ENCODE results near the gene DOCK8. TPM values are rescaled to one million over a fixed set of nuclear protein-coding genes. Genes with fewer than 3 reads are reported as not detected.

Gene DOCK8
- total and polyA plus RNA-seq, 10 of the 15 experiments (the other 5 are each of a cell fraction or from before 2014, with no cell fraction given), result 35.4 to 100 (median 44.7) TPM

- TF ChIP-seq SIX5 (IDR thresholded peaks at IDR 0.05; ENCODE audit: low read depth, low read length, severe bottlenecking) (no peak), RB1 (IDR thresholded peaks at IDR 0.05; ENCODE audit: borderline replicate concordance) (no peak), ZNF24 (IDR thresholded peaks at IDR 0.05) (no peak), BCL11A (IDR thresholded peaks at IDR 0.05; ENCODE audit: low read depth, low read length) (no peak), RAD21 (IDR thresholded peaks at IDR 0.05; ENCODE audit: insufficient read depth, low read depth, low read length) (no peak), SMARCA5 (IDR thresholded peaks at IDR 0.05) (no peak), TARDBP (IDR thresholded peaks at IDR 0.05; ENCODE audit: borderline replicate concordance) (no peak), POLR2A (IDR thresholded peaks at IDR 0.05; ENCODE audit: low read depth, low read length) (no peak), SP1 (IDR thresholded peaks at IDR 0.05; ENCODE audit: low read depth, low read length) (no peak)
- TF ChIP-seq, protein P1, sequence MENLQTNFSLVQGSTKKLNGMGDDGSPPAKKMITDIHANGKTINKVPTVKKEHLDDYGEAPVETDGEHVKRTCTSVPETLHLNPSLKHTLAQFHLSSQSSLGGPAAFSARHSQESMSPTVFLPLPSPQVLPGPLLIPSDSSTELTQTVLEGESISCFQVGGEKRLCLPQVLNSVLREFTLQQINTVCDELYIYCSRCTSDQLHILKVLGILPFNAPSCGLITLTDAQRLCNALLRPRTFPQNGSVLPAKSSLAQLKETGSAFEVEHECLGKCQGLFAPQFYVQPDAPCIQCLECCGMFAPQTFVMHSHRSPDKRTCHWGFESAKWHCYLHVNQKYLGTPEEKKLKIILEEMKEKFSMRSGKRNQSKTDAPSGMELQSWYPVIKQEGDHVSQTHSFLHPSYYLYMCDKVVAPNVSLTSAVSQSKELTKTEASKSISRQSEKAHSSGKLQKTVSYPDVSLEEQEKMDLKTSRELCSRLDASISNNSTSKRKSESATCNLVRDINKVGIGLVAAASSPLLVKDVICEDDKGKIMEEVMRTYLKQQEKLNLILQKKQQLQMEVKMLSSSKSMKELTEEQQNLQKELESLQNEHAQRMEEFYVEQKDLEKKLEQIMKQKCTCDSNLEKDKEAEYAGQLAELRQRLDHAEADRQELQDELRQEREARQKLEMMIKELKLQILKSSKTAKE (IDR thresholded peaks at IDR 0.05; ENCODE audit: low read depth, poor library complexity, severe bottlenecking), result no peak
- TF ChIP-seq, protein P2, sequence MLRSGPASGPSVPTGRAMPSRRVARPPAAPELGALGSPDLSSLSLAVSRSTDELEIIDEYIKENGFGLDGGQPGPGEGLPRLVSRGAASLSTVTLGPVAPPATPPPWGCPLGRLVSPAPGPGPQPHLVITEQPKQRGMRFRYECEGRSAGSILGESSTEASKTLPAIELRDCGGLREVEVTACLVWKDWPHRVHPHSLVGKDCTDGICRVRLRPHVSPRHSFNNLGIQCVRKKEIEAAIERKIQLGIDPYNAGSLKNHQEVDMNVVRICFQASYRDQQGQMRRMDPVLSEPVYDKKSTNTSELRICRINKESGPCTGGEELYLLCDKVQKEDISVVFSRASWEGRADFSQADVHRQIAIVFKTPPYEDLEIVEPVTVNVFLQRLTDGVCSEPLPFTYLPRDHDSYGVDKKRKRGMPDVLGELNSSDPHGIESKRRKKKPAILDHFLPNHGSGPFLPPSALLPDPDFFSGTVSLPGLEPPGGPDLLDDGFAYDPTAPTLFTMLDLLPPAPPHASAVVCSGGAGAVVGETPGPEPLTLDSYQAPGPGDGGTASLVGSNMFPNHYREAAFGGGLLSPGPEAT (IDR thresholded peaks at IDR 0.05; ENCODE audit: low read depth), result no peak
- TF ChIP-seq, protein P3, sequence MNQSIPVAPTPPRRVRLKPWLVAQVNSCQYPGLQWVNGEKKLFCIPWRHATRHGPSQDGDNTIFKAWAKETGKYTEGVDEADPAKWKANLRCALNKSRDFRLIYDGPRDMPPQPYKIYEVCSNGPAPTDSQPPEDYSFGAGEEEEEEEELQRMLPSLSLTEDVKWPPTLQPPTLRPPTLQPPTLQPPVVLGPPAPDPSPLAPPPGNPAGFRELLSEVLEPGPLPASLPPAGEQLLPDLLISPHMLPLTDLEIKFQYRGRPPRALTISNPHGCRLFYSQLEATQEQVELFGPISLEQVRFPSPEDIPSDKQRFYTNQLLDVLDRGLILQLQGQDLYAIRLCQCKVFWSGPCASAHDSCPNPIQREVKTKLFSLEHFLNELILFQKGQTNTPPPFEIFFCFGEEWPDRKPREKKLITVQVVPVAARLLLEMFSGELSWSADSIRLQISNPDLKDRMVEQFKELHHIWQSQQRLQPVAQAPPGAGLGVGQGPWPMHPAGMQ (IDR thresholded peaks at IDR 0.05; ENCODE audit: borderline replicate concordance), result no peak
- TF ChIP-seq, protein P4, sequence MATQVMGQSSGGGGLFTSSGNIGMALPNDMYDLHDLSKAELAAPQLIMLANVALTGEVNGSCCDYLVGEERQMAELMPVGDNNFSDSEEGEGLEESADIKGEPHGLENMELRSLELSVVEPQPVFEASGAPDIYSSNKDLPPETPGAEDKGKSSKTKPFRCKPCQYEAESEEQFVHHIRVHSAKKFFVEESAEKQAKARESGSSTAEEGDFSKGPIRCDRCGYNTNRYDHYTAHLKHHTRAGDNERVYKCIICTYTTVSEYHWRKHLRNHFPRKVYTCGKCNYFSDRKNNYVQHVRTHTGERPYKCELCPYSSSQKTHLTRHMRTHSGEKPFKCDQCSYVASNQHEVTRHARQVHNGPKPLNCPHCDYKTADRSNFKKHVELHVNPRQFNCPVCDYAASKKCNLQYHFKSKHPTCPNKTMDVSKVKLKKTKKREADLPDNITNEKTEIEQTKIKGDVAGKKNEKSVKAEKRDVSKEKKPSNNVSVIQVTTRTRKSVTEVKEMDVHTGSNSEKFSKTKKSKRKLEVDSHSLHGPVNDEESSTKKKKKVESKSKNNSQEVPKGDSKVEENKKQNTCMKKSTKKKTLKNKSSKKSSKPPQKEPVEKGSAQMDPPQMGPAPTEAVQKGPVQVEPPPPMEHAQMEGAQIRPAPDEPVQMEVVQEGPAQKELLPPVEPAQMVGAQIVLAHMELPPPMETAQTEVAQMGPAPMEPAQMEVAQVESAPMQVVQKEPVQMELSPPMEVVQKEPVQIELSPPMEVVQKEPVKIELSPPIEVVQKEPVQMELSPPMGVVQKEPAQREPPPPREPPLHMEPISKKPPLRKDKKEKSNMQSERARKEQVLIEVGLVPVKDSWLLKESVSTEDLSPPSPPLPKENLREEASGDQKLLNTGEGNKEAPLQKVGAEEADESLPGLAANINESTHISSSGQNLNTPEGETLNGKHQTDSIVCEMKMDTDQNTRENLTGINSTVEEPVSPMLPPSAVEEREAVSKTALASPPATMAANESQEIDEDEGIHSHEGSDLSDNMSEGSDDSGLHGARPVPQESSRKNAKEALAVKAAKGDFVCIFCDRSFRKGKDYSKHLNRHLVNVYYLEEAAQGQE (IDR thresholded peaks at IDR 0.05; ENCODE audit: low read depth, low read length), result no peak
- Histone ChIP-seq H4K20me1 (ENCODE audit: control insufficient read depth, insufficient read depth) (no peaks in the 10 kb centered on the region), H3K4me1 (ENCODE audit: control insufficient read depth, insufficient read depth, low read length) (no peaks in the 10 kb centered on the region), H3K79me2 (ENCODE audit: control insufficient read depth, insufficient read depth, low read length) (no peaks in the 10 kb centered on the region), H3K4me2 (ENCODE audit: control insufficient read depth, insufficient read depth) (no peak overlapping the region), H3K27me3 (replicated peaks in 1 of 2; ENCODE audit: control insufficient read depth in 2 of 2, insufficient read depth in 2 of 2, low read length in 1 of 2) (no peaks in the 10 kb centered on the region), H3K36me3 (ENCODE audit: control insufficient read depth in 2 of 2, insufficient read depth in 2 of 2, low read length in 1 of 2) (peaks cover 7 to 26% of the 10 kb centered on the region in 2 experiments), H3K9ac (ENCODE audit: control insufficient read depth, insufficient read depth, low read length) (no peak overlapping the region), H3K9me3 (replicated peaks; ENCODE audit: control insufficient read depth, insufficient read depth, low read length) (no peaks in the 10 kb centered on the region), H2AFZ (ENCODE audit: control insufficient read depth, low read depth, low read length) (no peak overlapping the region), H3K27ac (ENCODE audit: control insufficient read depth, insufficient read depth) (no peak overlapping the region), H3K4me3 (no peak overlapping the region)
- SMC1A ChIA-PET (ENCODE audit: uncharacterized antibody, unreplicated experiment), result no interaction called here
- 72% methylated on average over 2 of the region's 2 CpGs for WGBS (ENCODE audit: insufficient coverage, insufficient replicate concordance, low lambda C conversion rate, missing lambda C conversion rate)
- DNase-seq (ENCODE audit: low read depth, low spot score) (no peak), FAIRE-seq (no peak), ATAC-seq (no peak)
- POLR2A ChIA-PET, result no interaction called here
- intact Hi-C loops (cut with micrococcal nuclease; ENCODE audit: unreplicated experiment), result no loop called here
- RAD21 ChIA-PET (ENCODE audit: unreplicated experiment), result no interaction called here
- in situ Hi-C loops (cut with MboI), result no loop called here
- CTCF ChIA-PET, result no interaction called here
- BruUV-seq (replicated peaks), result no TSS peak
Measured at GRCh38 chr9:365436-365835, 150.8 kb downstream of the DOCK8 start.

Measured in GM12878 (cell line).